Activated gamma-delta T cell treated with anti-CD3 and anti-CD28 coated beads, Interleukin-2, amount 50 U/mL, for 16 hours (primary cell): ENCODE measurements around the gene LYZL2.
"Not testable (repeated sequence)": the region's sequence is repeated elsewhere in the genome, so short reads cannot be mapped to it uniquely, and the experiment has no call there.

Experiments used
- DNase-seq: peaks from one replicate; pipeline ENCODE4 v3.0.0-alpha.2; 2020; ENCODE audit warnings: low read depth

LYZL2 gene

GRCh38 chr10:30629653-30630052 lies at the start of gene LYZL2:
Gene LYZL2, minus strand, starts transcription at chr10:30629753. Its CDS starts 2,838 bp downstream, at chr10:30626915.
- DNase-seq = no peak

- DNase-seq = not testable (repeated sequence)
Observed at GRCh38 chr10:30677616-30678015, 48.1 kb upstream of the LYZL2 start.

DNA sequence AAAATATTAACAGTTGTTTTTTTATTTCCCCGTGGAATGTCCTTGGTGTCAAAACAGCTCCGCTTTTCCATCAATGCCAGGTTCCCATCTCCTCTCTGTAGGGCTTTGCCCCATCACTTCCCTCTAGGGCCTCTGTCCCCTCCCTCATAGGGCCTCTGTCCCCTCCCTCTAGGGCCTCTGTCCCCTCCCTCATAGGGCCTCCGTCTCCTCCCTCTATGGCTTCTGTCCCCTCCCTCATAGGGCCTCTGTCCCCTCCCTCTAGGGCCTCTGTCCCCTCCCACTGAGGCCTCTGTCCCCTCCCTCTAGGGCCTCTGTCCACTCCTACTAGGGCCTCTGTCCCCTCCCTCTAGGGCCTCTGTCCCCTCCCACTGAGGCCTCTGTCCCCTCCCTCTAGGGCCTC lies 47.6 kb upstream of the LYZL2 start:
- DNase-seq = not testable (repeated sequence)

DNA sequence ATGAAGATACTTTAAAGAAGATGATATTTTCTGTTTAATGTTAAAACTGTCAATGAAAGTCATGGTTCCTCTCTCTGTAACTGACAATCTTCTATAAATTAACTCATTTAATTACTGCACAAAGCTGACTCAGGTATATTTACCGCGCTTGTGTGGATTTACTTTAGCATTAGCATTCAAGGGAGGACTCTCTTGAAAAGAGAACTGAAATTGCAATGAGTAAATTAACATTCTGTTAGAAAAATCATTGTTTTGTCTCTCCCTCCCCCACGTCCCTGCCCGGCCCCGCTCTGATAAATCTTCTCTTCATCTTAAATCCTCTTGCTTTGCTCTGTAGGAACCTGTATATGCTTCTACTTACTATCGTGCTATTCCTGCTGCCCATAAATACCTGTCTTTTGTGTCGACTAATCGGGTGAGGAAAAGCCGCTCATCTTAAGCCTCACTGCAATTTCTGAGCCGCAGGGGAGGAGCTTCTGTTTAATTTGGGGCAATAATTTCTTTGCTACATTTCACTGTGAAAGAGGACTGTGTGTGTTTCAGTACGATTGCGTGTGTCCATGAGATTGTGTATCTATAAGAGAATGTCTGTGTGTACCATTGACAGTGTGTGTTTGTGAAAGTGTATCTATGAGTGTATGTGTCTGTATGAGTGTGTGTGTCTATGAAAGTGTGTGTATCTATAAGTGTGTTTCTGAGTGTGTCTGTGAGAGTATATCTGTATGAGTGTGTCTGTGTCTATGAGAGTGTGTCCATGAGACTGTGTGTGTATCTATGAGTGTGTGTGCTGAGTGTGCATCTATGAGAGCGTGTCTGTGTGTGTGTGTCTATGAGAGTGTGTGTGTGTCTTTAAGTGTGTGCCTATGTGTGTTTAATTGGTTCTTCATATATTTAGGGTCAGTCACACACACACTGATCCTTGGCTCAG lies 46.5 kb upstream of the LYZL2 start:
- DNase-seq = no peak

DNA sequence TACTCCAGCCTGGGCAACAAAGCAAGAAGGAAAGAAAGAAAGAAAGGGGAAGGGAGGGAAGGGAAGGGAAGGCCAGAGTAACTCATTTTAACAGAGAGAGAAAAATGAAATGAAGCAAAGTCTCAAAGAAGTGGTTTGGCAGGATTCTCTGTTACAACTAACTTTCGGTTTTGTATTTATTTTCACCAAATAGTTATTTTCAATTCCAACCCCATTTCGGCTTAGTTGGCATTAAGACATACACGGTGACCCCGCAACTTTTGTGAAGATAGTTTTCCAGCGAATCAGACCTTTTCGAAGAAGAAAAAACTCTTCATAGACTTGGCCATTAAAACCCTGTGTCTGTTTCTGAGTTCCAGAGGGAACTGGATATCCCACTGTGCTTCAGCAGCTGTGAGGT lies 45.2 kb upstream of the LYZL2 start:
- DNase-seq = no peak

DNA sequence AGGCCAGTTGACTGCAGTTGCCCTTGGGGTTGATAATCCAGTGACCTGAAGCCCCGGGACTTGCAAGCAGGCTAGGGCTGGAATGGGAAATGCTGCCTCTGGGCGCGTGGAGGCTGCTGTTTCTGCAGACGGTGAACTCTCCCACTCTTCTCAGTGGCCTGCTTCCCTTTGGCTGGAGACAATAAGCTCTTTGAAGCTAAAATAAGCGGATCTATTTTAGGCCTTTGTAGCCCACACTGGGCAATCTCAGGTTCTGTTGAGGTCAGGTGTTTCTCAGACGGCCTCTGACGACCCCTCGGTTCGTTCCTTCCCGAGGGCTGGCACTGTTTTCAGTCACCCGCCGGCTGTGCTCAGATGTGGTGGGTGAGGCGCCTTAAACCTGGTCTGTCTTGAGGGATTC lies 43.7 kb upstream of the LYZL2 start:
- DNase-seq = not testable (repeated sequence)

DNA sequence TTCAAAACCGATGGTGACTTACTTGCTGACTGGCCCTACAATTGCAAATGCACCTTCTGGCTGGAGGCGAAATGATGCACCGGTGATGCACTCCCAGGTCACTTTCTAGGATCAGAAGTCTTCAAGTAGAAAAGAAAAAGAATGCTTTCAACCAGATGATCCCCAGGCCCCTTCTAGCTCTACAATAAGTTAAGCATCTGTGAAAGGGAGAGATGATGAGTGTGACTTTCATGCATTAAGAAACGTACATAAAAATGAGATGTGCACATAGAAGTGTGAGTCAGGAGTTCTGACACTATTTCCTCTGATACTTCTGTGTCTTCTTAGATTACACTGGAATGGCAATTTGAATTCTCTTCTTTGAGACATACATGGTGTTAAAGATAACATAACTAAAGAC lies 42.8 kb upstream of the LYZL2 start:
- not testable (repeated sequence) for DNase-seq

DNA sequence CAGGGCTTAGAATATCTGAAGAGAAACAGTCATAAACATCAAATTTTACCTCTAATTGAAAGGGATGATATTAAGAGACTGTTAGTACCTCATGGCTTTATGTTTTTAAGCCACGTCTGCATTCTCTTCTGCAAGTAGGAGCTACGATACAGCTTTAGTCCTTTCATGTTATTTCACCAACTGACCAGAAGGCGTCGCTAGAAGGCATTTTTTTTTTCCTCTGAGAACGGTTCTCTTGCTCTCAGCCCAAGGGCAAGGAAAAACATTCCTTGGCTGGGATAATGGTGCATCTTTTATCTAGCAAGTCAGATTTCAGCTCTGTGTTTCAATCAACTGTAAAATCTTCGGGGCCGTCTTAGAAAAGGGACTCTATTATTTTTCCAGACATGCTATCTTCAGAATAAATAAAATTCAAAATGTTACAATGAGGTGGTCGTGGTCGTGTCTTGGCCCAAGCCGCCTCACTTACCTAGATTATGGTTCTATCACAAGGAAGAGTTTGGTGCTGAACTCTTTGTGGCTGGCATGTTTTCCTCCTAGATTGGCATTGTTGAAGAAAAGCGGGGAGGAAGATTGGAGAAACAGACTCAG lies 41.6 kb upstream of the LYZL2 start:
- DNase-seq = peak; percentile 20

- not testable (repeated sequence) for DNase-seq
Observed at GRCh38 chr10:30667982-30668381, 38.4 kb upstream of the LYZL2 start.

- not testable (repeated sequence) for DNase-seq
Observed at GRCh38 chr10:30663403-30663802, 33.9 kb upstream of the LYZL2 start.

- DNase-seq = no peak
Observed at GRCh38 chr10:30662814-30663213, 33.3 kb upstream of the LYZL2 start.

DNA sequence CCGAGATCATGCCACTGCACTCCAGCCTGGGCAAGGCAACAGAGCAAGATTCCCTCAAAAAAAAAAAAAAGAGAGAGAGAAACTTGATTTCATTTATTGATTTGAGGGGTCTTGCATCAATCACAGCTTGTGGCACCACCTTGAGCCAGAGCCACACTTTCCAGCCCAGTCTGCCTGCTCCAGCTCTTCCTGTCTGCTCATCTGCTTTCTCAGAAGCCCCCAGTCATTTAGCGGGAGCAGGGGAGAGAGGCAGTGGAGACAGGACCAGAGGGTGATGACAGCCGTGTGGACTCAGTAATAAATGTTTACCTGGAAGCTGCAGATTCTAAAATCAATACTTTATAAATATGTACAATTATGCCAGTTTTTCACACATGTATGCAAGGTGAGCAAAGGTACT lies 30.8 kb upstream of the LYZL2 start:
- not testable (repeated sequence) for DNase-seq

DNA sequence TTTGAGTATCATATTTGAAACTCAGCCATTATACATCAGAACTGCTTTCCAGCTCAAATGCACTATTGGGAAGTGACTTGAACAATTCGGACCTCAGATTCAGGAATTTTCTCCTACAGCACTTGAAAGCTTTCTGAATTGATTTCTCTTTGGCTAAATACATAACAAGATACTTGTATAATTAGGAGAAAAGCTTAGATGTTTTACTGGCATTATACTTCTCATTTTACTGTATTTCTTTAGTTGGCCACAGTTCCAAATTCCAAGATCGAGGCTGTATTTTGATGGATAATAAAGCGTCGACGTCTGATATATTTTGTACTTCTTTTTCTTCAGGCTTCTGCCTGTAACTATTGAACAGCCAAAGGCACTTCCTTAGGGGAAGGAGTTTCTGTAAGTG lies 26.7 kb upstream of the LYZL2 start:
- DNase-seq = no peak

GRCh38 chr10:30655001-30655400 lies 25.4 kb upstream of the LYZL2 start:
- DNase-seq = not testable (repeated sequence)

DNA sequence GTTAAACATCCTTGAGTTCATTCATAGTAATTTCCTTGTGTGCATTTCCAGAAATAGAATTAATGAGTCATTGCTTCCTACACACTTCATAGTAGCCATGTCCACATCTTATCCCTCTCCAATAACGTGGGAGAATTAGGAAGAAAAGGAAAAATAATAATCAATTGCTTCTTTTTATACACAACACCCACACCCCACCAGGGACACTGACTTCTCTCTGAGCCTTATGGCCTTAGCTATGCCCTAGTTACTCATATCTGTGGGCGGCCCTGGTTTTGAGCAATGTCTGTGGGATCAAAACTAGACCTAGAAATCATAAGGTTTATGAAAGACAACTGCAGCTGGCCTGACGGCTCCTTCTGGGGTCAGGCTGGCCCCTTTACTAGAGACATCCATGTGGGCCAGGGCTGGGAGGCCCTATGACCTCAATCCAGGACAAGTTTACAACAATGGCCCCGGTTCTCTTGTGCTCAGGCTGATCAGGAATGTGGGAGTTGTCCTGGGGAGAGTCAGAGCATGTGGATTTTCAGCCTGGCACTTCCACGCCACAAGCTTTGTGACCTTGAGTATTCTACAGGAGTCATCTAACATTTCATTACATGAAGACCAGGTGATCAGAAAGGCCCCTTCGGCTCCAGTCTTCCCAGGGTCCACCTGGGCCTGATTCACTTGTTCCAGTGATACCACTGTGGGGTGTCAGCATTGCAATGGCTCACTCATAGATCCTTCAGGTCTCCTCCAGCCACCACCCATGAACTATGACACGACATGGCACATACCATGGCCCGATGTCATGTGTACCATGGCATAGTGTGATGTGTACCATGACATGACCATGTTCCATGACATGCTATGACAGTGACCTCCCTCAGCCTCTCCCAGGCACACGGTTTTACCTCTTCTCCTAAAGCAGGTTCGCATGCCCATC lies 22.2 kb upstream of the LYZL2 start:
- not testable (repeated sequence) for DNase-seq

GRCh38 chr10:30647089-30647488 lies 17.5 kb upstream of the LYZL2 start:
- DNase-seq = no peak

DNA sequence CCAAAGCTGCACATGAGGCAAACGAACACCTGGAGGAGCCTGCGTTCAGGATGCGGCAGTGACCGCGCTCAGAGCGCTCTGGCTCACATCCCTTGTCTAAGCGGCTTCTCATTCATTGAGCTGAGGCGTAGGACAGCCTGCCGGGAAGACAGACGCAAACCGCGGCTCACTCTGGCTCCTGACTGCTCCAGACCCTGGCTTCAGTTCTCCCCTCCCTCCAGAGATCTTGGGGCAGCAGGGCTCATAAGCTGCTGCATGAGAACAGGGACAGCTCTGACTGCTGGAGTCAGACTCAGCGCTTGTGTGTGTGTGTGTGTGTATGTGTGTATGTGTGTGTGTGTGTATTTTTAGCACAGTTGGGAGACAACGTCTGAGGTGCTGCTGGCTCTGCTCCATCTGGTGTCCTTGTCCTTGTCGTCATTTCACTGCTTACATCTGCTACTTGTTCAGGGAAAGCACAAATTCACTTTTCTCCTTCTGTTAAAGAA lies 15.8 kb upstream of the LYZL2 start:
- no peak for DNase-seq

DNA sequence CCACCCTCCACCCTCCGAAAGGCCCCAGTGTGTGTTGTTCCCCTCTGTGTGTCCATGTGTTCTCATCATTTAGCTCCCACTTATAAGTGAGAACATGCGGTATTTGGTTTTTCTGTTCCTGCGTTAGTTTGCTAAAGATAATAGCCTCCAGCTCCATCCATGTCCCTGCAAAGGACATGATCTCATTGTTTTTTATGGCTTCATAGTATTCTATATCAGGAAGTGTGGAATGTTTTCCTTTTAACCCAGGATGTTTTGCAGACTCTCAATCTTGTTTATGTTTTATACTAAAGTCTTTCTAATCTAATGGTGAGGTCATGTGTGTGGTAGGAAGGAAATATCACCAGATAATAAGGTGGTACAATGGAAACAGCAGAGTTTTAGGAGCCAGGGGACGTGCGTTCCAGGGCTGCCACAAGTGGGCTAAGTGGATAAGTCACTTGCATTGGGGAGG lies 14.9 kb upstream of the LYZL2 start:
- not testable (repeated sequence) for DNase-seq

- not testable (repeated sequence) for DNase-seq
Observed at GRCh38 chr10:30643557-30644199, 14.1 kb upstream of the LYZL2 start.

DNA sequence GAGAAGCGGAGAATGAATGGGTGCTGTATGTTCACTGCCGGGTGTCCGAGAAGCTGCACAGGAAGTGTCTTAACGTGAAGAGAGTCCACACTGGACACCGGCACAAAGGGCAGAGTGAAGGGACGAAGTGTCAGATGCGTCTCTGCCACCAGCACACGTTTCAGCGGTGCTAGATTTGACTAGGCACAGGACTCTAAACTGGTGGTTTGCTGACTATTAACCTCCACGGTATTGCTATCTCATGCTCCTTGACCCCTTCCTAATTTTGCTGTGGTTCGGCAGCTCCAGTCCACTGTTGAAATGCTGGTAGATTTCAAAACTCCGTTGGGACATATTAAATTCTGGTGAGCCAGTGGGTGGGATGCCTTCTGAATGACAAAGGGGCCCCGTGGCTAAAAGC lies 13.3 kb upstream of the LYZL2 start:
- DNase-seq = not testable (repeated sequence)
